Activated CD8-positive, alpha-beta memory T cell treated with anti-CD3 and anti-CD28 coated beads for 36 hours (primary cell): ENCODE results near the gene SLCO4A1. TPM values are rescaled to one million over a fixed set of nuclear protein-coding genes. Genes with fewer than 3 reads are reported as not detected.

Source experiments
- CTCF ChIA-PET: fragments of 350-600 bp; sonication (Branson Sonifier 250); formaldehyde crosslinking; loops from one replicate; lab custom pipeline; 2021; ENCODE audit warnings: antibody characterized with exemption; lab: Charles Lee
- POLR2A ChIA-PET: fragments of 350-600 bp; sonication (Branson Sonifier 250); formaldehyde crosslinking; loops from one replicate; lab custom pipeline; 2021; ENCODE audit warnings: antibody characterized with exemption; lab: Charles Lee
- total RNA-seq, 2 experiments: library from RNA; stranded (reverse); gene quantifications; one replicate each; pipeline ENCODE4 v1.2.3, GENCODE V29; 2021

SLCO4A1 gene
- total RNA-seq, 2 experiments from 2014 or later: 60.9 to 65.4 TPM

DNA sequence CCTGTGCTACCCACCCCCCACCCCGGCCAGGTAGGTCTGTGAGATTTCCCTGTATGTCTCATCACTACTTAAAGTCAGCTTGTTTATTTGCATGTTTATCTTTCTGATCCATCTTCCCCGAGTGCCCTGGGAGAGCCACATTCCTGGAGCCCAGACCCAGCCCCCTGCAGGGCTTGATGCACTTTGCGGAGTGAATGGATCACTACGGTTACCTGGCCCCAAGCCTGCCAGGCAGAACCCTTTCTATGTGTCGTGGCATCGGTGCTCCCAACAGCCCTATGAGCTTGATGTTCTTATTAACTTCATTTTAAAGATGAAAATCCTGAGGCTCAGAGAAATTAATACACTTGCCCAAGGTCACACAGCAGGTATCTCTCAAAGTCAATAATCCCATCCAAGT lies 13.6 kb upstream of the SLCO4A1 start:
- CTCF ChIA-PET: interaction anchor here (1.1 to 2.7 kb wide), 2 partner anchors 10 to 129 kb away, joined by 3 to 7 read pairs; no protein-coding TSS in a partner anchor
- POLR2A ChIA-PET: no interaction called here

DNA sequence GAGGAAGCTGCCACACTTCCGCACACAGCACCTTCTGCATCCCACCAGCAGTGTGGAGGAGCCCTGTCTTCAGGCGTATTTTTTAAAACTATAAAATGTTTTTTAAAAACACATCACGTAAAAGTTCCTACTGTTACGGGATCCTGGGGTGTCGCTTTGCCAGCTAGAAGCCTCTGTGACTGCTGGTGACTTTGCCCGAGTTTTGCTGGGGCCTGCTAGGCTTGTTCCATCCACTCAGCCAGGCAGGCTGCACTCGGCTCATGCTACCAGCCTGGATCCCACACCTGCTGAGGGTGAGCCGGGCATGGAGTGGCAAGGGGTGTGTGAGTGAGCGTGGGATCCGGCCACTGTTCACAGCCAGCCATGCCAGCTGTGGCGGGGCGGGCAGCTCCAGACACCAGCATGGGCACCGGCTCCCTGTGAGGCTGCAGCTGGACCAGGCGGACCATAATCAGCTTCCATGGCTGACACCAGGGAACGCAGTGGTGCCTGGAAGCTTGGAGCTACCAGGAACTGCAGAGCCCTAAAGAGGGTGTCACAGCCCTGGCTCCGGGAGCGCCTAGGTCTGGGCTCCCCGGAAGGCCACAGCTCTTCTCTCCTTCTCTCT lies 12.3 kb upstream of the SLCO4A1 start:
- ChIA-PET POLR2A (no interaction called here), CTCF (interaction anchor here (2.7 kb wide), 1 partner anchor 130 kb away, joined by 7 read pairs; no protein-coding TSS in a partner anchor)

DNA sequence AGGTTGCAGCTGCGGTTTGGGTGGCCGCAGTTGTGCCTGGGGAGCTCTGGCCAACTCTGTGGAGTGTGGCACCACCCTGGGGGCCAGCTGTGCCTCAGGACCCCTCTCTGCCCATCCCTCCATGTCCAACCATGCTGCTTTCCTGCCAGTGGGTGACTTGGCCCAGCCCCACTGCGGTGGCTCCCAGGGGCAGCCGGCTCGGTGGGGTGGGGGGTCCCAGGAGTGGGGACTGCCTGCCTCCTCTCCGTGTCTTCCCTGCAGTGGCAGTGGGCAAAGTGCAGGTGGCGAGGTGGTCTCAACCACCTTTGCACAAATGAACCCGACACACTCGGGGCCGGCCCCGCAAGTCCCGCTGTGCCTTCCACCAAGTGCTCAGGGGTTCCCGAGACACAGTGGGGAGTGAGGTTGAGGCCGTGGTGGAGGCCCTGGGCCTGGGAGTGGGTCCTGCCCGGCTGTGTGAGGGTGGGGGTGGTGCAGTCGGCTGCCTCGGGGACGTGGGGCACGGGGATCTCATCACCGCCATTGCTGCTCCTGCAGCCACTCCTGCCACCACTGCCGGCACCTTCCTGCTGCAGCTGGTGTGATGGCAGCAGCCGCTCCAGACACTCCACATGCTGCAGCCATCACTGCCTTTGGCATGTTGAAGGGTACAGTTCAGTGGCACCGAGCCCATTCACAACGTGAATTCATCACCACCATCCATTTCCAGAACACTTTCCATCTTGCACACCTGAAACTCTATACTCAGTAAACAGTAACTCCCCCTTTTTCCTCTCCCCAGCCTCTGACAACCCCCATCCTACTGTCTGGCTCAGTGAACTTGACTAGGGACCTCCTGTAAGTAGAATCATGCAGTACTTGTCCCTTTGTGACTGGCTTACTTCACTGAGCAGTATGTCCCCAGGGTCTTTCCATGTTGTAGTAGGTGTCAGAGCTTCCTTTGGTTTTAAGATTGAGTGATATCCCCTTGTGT lies 10.7 kb upstream of the SLCO4A1 start:
- CTCF ChIA-PET: interaction anchor here (0.7 to 0.8 kb wide), 2 partner anchors 15 to 188 kb away, joined by 3 read pairs; no protein-coding TSS in a partner anchor
- POLR2A ChIA-PET: no interaction called here

DNA sequence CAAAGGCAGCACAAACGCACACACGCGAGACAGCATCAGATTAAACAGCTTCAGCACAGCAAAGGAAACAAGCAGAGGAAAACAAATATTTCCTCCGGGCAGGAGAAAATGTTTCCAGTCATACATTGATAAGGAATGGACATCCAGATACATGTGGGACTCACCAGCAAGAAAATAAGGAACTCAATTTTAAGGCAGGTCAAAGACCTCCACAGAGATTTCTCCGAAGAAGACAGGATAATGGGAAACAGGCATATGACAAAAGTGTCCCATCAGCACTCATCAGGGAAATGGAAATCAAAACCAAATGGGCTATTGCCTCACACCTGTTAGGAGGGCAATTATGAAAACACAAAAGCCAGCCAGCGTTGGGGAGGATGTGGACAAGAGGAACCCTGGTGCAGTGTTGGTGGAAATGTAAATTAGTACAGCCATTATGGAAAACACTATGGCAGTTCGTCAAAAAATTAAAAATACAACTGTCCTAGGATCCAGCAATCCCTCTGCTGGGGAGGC lies 9.7 kb upstream of the SLCO4A1 start:
- ChIA-PET POLR2A (no interaction called here), CTCF (no interaction called here)

DNA sequence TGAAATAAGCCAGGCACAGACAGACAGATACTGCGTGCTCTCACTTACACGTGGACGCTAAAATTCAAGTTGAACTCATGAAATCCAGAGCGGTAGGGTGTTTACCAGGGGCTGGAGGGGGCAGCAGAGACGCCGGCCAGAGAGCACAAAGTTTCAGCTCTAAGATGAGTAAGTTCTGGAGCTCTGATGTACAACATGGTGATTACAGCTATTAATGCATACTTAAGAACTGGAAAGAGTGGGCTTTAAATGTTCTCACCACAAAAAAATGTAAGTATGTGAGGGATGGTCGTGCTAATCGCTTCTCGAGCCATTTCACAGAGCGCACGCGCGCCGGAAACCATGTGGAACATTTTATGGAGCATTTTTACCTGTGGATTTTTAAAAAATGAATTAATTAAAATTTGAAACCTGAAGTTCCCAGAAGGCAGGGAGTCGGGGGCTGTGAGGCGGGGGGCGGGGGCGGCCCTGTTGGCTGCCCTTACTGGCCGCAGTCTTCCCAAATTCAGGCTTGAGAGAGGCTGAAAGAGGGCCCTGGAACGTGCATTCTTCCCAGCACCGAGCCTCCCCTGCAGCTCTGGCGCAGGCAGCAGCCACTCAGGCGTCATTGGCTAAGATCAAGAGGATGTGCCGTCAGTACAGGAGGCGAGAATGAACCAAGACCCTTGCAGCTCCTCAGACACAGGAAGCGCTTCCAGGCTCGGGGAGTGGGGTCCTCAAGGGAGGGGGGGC lies 8.5 kb upstream of the SLCO4A1 start:
- ChIA-PET POLR2A (no interaction called here), CTCF (no interaction called here)

DNA sequence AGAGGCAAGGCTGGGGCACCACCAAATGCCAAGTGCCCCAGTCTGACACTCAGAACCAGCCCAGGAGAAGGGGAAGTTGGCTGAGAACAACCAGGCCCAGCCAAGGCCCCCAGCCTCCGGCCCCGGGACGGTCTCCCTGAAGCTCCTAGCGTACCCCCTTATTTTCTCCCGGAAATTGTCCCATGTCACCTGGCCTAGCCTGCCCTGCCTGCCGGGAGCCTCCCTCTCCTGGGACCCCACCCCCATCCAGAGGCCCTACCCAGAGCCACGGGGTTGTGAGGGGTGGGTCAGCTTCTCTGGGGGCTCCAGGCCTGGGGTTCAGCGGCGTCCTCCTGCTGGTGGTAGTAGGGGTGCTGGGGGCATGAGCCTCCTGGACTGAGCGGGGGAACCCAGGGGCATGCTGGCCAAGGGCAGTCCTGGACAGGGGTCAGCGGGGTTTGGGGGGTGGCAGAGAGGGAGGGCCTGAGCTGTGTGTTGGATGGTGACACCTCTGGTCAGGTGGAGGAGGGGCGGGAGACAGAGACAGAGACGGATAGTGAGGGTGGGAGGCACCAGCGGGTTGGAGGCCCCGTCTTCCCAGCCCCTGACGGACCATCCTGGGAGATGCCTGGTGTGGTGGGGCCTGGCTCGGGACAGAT lies 7.9 kb upstream of the SLCO4A1 start:
- POLR2A ChIA-PET: no interaction called here

DNA sequence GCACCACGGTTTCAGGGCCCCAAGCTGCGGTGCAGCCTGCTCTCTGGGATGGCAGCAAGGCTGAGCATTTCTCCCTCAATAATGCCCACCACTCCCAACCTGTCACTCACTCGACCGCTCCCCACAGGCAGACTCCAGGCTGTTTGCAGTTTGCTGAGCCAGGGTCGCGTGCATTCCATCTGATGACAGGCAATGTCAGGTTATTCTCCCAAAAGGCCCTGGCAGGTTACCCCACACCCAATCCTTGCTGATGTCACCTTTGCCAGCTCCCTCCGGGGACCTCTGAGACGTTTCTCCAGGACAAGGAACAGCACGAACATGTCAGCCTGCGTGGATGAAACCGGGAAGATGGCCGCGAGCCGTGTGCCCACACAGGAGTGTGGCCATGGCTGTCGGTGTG lies 7.1 kb upstream of the SLCO4A1 start:
- ChIA-PET CTCF (no interaction called here), POLR2A (no interaction called here)

More for the DNA sequence above, 7.9 kb upstream of the SLCO4A1 start:
- CTCF ChIA-PET: no interaction called here

DNA sequence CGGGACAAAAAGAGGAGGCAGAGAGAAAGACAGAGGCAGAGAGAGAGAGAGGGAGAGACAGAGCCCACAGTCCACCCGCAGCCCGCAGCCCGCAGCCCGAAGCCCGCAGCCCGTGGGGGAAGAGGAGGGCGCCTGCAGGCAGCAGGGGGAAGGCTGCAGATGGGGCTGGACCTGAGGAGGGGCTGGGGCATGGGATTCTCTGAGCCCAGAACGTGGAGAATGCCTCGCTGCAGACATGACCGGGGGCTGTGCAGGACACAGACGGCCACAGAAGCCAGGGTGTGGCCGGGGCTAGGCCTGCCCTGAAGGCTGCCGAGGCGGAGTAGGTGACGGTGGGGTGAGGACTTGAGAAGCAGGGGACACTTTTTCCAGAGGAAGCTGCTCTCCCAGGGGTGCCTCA lies 6.5 kb upstream of the SLCO4A1 start:
- ChIA-PET POLR2A (no interaction called here), CTCF (no interaction called here)

DNA sequence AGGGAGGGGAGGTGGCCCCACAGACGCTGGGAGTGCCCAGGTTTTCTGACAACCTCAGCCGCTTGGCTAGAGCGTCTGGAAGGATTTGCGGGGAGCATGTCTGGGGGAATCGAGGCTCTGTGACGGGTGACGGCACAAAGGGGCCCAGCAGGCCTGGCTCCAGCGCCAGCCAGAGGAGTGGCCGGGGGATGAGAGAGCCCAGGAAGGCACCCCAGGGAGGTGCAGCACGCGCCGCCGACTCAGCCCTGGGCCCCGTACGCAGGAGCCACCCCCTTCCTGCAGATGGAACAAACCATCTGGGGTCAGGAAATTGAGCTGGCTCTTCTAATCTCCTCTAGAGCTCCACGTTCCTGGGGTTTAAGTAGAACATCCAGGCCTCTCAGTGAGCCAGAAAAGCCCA lies 5.9 kb upstream of the SLCO4A1 start:
- CTCF ChIA-PET: interaction anchor here (1.9 kb wide), 1 partner anchor 19 kb away, joined by 5 read pairs; no protein-coding TSS in a partner anchor

DNA sequence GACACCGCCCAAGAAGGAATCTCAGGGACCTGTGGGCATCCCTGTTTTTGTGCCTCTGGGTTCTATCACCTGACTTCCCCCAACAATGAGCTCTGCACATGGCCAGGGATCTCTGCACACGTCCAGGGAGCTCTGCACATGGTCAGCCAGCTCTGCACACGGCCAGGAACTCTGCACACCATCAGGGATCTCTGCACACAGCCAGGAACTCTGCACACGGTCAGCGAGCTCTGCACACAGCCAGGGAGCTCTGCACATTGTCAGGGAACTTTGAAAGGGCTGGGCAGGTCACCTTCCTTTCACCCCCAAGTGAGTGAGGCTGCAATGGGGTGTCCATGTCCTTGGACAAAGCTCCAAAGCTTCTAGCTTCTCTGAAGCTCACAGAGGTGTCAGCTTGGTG lies 5.2 kb upstream of the SLCO4A1 start:
- ChIA-PET POLR2A (no interaction called here), CTCF (interaction anchor here (1.9 kb wide), 1 partner anchor 20 kb away, joined by 5 read pairs; no protein-coding TSS in a partner anchor)

More for the DNA sequence above, 5.9 kb upstream of the SLCO4A1 start:
- POLR2A ChIA-PET: no interaction called here

DNA sequence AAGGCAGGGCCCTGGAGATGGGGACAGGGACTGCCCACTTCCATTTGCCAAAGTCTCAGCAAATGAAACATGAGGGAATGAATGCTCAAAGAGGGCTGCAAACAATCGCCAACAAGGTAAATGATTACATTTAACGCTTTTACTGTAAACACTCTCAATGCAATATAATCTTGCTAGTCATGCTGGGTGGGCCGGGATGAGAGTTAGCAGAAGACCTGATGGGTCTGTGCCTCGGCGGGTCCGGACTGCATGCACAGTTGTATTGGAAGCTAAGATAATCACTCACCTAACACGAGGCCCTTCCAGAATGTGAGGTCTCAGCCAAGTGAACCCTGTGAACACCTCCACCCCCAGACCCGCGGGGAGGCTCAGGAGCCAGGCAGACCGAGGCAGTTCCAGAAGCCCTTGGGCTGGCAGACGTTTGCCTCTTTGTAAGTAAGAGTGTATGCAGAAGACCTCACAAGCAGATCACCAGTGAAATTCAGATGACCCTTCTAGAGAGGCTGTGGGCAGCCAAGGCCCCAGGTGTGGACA lies 4.7 kb upstream of the SLCO4A1 start:
- ChIA-PET CTCF (interaction anchor here (1.9 kb wide), 1 partner anchor 20 kb away, joined by 5 read pairs; no protein-coding TSS in a partner anchor), POLR2A (no interaction called here)

DNA sequence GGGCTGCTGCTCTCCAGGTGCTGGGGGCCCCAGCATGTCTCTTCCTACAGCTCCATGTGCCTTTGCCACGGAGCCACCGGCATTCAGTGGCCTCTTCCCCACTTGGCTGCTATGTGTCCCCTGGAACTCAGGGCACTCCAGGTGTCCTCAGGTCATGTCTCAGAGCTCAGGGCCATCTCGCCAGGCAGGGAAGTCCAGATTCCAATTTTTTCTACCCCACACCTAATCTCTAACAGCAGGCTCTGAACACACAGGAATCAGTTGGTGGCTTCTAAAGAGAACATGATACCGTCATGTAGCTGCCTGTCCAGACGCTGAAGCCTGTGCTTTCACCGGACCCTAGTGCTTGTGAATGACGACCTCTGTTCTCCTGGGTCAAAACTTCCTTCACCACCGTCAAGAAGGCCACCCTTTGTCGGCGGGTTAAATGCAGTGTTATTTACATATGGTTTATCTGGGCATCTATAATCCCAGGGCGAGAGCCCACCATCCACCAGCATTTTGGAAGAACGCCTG lies 4.2 kb upstream of the SLCO4A1 start:
- ChIA-PET CTCF (interaction anchor here (1.9 kb wide), 1 partner anchor 21 kb away, joined by 5 read pairs; no protein-coding TSS in a partner anchor), POLR2A (no interaction called here)

DNA sequence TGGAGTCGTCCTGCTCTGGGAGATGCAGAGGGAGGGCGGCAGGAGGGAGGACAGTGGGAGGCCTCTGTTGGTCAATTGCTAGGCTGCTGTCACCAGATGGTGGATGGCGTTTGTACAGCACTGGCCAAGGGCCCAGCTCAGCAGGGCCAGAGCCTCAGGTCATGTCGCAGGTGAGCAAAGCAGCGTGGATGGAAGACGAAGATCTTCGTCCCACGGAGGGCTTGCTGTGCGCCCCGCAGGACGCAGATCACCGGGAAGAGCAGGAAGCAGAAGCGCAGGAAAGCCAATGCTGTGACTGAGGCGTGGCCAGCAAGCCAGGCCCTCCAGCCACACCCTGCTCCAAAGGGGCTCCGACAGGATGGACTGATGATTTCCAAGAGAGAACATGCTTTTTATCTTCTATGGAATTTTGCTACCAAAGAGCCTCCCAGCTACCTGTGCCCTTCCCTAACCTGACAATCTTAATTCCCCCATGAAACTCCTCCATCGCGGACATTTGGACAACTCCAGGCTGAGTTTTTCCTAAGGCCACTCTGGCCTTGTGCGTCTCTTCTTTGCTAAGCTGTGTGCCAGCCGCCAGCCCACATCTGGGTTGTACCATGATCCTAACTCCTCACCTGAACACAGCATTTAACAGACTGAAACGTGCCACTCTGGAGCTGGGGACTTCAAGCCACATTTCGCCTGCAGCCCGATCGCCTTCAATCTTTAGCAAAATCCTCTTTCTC lies 3.5 kb upstream of the SLCO4A1 start:
- POLR2A ChIA-PET: no interaction called here
- CTCF ChIA-PET: no interaction called here

DNA sequence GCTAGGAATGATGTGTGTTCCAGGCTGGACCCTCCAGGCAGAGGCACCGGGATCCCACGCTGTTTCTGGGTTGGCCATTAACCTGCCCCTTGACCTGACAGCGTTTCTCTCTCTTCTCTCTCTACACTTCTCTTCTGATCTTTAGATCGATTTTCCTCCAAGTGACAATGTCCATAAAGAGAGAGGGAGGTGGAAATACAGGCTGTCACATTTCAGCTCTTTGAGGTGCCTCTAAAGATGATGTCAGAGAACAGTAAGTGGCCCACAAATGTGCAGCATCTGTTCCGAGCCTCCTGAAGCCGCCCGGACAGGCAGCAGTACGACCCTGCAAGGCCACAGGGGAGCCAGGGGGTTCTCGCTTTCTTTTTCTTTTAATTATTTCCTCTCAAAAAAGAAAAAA lies 2.5 kb upstream of the SLCO4A1 start:
- CTCF ChIA-PET: interaction anchor here (2.2 kb wide), 1 partner anchor 22 kb away, joined by 7 read pairs; no protein-coding TSS in a partner anchor

DNA sequence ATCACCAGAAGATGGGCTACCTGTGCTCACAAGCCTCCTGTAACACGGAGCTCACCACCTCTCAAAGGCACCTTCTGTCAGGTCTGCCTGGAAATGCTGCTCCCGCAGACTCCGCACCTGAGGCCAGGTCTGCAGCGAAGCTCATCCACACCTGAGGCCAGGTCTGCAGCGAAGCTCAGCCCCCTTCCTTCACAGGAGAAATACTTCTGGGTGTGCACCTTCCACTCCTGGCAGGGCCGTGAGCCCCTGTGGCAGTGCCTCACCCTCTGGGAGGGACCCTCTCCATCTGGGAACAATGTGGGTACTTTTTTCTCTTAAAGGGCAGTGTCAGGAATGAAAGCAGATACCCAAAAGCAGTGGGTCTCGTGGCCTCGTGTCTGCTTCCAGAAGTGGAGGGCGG lies 1.4 kb upstream of the SLCO4A1 start:
- POLR2A ChIA-PET: no interaction called here

More for the DNA sequence above, 2.5 kb upstream of the SLCO4A1 start:
- POLR2A ChIA-PET: no interaction called here

DNA sequence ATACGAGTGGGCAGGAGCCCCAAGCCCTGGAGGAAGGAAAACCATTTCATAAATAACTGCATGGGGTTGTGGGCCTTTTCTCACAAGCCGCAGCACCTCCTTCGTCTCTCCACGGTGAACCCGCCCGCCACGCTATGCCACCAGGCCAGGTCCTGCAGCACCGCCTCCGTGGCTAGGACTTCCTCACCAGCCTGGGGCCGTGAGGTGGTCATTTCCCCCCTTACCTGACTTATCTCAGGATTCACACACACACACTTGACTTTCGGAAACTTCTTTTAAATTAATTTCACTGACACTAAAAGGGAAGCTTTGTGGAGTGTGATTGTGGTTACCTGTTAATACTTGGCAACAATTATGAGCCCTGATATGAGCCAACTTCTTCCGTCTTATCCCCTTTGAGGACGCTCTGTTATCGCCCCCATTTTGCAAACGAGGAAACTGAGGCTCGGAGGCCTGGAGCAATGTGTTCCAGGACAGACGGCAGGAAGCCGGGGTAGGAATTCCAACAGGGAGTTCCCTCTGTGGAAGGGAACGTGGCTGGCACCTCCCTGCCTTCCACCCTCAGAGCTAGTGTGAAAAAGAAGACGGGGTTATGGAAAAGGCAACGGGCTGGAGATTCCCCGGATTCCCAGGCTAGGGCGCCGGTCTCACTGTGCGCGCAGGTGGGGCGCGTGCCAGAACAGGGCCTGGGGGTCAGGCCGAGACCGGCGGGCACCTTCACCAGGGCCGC lies 817 bp upstream of the SLCO4A1 start:
- ChIA-PET POLR2A (interaction anchor here (0.7 to 2.3 kb wide), 4 partner anchors 10 to 153 kb away, joined by 3 to 11 read pairs (median 7); no protein-coding TSS in a partner anchor), CTCF (interaction anchor here (0.9 to 2.2 kb wide), 5 partner anchors 18 to 152 kb away, joined by 3 to 7 read pairs (median 4); no protein-coding TSS in a partner anchor)

More for the DNA sequence above, 1.4 kb upstream of the SLCO4A1 start:
- CTCF ChIA-PET: interaction anchor here (2.2 kb wide), 1 partner anchor 24 kb away, joined by 7 read pairs; no protein-coding TSS in a partner anchor
